NCI-H146 (cell line): Measurements from ENCODE around the gene TEAD3.
"Not testable (repeated sequence)": the region's sequence is repeated elsewhere in the genome, so short reads cannot be mapped to it uniquely, and the experiment has no call there.

ENCODE experiments used
- DNase-seq: peaks from one replicate; lab custom pipeline; 2025; lab: John Stamatoyannopoulos, UW

Gene TEAD3

DNA sequence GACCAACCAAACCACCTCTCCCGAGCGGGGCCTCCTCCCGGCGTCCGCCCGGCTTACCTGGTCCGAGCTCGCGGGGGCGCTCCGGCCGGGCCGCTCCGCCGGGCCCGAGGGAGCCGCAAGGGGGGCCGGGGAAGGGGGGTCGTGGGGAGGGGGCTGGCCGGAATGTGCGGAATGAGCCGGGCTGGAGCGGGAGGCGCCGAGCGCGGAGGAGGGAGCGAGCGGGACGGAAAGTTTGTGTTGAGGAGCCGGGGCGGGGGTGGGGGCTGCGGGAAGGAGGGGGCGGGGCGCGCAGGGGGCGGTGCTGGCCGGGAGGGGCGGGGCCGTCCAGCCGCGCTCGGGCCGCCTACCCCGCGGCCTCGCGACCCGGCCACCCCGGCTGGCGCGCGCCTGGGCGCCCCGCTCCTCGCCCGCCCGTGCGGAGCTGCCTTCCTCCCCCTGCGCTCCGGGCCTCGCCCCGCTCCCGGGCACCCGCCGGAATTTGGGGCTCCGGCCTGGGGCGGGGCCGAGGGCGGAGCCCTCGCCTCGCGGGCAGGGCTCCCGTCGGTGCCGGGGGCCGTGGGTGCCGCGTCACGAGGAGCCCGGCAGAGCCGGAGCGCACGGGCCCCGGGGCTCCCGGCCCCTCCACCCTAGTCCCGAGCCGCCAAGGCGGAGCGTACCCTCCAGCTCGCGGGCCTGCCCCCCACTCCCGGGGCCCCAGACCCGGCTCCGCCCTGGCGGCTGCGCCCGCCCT, at the start of gene TEAD3:
Gene TEAD3 (minus strand): TSS at position 239 of the 730 bp plus-strand sequence.
- DNase-seq, result peak; percentile 45

DNA sequence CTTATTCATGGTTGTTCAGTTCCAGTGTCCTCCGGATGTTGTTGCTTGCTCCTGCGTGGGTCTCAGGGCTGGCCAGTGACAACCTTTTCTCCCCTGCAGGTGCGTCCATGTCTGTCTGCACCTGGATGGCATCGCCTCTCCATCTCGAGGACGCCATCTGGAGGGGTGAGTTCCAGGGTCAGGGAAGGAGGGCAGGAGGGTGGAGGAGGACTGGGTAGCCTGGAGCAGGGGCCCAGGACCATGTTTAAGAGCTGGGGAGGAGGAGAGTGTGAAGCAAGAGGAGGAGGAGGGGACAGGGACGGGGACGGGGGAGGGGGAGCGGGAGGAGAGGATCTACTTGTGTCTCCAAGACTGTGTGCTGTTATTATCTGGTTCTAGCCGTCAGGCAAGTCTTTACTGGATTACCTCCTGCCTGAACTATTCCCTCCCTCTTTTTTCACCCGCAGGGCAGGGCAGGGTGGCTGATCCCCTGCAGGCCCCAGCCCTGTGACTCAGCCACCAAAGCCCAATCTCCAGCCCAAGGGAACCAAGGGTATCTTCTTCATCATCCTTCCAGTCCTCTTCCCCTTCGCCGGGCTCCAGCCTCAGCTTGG, 48.0 kb upstream of the TEAD3 start:
- peak; percentile 54 for DNase-seq

DNA sequence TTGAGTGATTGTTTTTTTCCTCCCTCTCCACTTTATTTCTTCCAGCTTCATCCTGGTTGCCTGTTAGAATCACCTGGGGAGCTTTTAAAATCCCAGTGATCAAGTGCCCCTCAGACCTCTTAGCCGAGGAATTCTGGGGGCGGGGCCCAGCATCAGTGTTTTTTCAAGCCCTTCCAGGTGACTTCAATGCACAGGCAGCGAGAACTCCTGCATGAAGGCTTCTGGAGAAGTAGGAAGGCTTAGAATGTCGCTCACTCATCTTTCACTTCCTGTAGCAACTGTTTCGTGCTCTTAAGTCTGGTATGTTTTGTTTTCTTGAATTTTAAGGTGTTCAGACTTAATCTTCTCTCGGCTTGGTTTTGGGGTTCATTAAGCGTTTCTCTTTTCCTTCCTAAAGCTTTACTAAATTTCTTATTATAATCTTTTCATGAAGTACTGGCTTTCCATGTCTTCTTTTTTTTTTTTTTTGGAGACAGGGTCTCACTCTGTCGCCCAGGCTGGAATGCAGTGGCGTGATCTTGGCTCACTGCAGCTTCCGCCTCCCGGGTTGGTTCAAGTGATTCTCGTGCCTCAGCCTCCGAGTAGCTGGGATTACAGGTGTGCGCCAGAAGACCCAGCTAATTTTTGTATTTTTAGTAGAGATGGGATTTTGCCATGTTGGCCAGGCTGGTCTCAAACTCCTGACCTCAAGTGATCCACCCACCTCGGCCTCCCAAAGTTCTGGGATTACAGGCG, 46.7 kb upstream of the TEAD3 start:
- DNase-seq, result no peak

DNA sequence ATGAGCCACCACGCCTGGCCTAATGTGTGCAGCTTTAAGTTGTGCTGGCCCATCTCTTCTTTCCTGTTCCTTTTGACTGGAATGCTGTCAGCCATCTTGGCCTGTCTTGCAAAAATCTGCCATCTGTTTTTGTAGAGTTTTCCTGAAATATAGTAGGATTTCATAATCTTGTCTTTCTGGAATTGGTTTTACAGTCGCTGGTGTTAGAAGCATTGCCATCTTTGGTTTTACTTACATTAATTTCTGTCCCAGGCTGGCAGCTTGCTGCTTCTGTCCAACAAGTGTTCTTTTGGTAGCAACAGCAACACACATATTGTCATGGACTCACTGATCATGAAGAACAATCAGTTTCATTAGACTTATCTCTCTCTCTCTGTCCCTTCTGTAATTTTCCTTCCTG, 45.0 kb upstream of the TEAD3 start:
- DNase-seq, result no peak

DNA sequence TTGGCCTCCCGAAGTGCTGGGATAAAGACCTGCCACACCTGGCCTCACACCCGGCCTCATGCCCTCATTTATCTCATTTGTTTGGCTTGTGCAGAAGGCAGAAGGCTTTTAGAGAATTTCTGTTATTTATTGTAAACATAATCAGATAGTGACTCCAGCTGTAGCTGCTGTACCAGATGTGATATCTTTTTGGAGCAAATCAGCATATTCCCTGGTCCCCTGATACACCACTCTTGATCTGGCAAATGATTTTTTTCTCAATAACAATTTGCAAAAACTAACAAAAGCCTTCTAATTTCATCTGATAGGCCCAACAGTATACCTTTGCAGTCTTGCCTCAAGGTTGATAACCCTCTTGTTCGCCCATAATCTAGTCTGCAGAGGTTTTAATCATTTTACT, 42.3 kb upstream of the TEAD3 start:
- no peak for DNase-seq

DNA sequence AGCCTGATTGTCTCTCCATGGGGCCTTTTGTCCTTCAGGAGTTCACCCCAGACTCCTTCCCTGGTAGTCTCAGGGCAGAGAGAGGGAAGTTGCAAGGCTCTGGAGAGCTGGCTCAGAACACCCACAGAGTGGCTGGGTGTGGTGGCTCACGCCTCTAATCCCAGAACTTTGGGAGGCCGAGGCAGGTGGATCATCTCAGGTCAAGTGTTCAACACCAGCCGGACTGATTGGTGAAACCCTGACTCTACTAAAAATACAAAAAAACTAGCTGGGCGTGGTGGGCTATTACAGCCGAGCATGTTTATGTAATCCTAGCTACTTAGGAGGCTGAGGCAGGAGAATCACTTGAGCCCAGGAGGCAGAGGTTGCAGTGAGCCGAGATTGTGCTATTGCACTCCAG, 39.0 kb upstream of the TEAD3 start:
- not testable (repeated sequence) for DNase-seq

DNA sequence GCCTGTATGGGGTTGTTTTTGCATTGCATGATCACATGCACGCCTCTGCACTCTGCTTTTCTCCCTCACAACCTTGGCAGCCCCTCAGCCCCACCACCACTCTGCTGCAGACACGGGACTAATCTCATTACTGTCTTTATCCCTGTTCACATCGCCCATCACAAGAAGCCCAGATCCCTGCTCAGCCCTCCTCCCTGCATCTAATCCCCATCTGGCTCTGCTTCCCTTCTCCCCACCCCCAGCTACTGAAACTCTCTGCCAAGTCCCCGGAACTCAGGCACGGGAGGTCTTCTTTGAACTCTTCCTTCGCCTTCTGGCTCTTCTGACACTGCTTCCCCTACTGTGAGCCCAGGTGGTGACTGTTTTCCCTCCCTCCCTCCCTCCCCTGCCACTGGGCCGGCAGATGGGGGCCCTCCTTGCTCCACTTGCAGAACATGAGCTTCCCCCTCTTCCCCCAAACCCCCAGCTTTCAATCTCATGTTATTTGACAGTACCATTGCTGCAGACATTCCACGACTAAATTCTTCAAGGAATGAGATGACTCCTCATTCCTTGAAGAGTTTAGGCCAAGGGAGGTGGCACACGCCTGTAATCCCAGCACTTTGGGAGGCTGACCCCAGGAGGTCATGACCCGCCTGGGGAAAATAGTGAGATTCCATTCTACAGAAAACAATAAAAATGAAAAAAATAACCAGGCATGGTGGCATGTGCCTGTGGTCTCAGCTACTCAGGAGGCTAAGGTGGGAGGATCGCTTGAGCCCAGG, 37.7 kb upstream of the TEAD3 start:
- DNase-seq, result no peak

DNA sequence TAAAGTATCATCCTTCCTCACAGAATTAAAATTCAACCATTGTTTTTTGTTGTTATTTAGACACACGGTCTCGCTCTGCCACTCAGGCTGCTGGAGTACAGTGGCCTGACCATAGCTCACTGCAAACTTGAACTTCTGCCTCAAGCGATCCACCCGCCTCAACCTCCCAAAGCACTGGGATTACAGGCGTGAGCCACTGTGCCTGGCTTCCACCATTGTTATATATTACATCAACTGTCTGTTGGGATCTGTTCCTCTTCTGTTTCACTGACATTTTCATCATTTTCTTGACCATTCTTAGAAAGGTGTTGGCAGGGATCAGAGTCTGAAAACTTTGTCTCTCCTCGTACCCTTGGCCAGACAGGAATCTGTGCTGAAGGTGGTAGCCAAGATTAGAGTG, 37.1 kb upstream of the TEAD3 start:
- no peak for DNase-seq

DNA sequence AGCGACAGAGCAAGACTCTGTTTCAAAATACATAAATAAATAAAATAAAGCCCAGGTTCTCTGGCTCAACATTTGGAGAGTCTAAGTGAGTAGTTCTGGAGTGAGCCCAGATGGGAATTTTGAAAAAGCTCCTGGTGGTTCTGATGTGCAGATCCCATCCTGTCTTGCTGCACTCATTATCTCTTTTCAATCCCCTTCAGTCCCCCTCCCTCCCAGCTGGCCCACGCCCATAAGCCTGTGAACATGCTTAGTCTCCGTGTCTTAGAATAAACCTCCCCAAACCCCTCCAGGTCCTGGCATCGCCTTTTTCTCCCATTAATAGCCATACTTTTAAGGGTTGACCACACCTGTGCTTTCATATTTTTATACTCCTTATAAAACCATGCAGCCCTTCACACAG, 35.2 kb upstream of the TEAD3 start:
- DNase-seq, result no peak

DNA sequence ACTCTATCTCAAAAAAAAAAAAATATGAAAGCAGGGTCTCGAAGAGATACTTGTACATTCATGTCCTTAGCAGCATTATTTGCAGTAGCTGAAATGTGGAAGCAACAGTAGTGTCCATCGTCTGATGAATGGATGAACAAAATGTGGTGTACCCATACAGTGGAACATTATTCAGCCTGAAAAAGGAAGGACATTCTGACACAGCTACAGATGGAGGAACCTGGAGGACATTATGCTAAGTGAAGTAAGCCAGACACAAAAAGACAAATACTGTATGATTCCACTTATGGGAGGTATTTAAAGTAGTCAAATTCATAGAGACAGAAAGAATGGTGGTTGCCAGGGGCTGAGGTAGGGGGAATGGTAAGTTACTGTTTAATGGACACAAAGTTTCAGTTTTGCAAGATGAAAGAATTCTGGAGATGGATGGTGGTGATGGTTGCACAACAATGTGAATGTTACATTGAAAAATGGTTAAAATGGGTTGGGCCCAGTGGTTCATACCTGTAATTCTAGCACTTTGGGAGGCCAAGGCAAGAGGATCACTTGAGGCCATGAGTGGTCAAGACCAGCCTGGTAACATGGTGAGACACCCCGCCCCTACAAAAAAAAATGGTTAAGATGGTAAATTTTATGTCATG, 27.6 kb upstream of the TEAD3 start:
- no peak for DNase-seq

DNA sequence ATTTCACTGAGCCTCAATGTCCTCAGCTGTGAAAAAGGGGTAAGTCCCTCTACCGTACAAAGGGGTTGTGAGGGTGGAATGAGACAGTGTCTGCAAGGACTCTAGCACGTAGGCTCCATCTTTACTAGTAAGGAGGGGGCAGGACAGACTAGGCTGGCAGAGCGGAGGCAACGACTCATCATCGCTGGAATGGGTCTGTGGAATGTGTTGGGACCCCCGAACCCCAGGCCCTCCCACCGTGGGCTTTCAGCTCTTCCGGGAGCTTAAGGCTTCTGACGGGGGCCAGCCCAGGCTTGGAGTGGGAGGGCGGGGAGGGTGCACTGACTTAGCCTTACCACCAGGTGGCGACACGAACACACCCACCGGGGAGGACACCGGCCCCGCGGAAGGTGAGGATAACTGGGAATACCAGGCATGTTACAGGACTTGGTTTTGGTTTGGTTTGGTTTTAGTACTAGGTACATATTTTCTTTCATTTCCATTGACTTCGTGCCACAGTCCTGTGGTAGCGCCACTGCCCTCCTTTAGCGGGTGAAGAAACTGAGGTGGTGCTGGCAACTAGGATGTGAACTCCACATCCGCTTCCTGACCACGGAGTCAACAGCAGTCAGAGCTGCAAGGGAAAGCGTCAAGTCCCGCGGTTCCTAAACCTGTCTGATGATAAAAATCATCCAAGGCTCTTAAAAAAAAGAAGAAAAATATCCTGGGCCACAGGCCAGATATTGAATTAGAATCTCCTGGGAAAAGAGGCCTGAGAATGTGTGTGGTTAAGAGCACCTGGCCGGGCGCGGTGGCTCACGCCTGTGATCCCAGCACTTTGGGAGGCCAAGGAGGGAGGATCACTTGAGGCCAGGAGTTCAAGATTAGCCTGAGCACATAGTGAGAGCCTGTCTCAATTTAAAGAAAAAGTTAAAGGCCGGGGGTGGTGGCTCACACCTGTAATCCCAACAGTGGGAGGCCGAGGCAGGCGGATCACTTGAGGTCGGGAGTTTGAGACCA, 26.1 kb upstream of the TEAD3 start:
- DNase-seq, result peak; percentile 63

DNA sequence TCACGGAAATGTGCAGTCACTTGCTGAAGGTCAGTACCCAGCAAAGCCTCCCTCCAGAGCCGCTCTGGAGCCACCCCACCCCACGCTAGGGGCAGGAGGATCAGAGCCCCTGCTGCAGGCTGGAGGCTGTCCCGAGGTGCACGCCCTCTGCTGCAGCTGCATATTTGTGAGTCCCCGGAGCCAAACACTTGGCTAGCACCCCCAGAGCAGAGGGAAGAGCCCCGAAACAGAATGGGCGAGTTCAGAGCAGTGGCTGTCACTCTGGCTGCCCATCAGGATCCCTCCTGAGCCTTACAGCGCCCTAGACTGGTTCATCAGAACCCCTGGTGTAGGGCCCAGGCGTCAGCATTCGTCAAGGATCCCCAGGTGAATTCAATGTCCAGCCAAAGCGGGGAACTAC, 25.3 kb upstream of the TEAD3 start:
- no peak for DNase-seq

DNA sequence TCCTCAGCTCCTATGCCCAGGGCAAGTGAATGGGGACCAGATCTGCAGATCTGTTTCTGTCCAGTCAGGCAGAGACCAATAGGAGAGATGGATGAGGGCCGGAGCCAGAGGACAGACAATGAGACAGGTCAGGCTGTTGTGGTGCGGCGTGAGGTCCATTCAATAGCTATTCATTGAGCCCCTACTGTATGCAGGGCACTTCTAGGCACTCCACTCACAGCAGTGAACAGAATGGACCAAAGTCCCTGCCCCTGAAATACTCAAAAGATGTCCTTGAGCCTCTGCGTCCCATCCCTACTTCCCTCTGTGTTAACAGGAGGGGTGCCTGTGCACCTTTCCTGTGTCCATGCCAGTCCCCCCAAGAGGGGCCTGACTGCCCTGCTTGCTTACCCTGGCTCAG, 24.4 kb upstream of the TEAD3 start:
- no peak for DNase-seq

DNA sequence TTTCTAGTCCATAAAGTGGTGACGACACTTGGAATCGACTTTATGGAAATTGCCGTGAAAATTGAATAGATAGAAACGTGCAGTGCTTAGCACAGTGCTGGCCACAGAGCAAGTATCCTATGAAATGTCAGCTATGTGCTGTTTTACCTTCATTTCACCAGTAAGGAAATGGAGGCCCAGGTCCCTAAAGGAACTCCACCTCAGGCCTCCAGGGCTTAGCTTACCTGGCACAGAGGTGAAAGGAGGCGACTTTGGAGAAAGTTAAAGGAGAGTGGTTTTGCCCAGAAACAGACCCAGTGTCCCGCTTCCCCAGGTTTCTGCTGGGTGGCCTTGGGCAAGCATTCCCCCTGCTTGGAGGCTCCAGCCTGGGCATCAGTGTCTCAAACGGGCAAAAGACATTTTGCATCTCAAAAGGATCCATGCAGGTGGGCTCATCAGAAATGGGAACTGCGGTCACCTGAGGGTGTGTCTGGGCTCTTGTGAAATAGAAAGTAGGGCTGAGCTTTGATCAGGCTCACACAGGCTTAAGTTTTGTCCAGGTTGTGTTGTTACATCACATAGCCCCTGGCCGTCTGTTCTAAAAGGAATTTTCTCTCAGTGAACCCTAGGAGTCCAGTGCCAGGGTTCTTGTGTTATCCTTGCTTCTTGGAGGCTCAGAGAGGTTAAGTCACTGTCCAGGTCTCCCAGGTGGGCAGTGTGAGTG, 22.6 kb upstream of the TEAD3 start:
- DNase-seq, result no peak

DNA sequence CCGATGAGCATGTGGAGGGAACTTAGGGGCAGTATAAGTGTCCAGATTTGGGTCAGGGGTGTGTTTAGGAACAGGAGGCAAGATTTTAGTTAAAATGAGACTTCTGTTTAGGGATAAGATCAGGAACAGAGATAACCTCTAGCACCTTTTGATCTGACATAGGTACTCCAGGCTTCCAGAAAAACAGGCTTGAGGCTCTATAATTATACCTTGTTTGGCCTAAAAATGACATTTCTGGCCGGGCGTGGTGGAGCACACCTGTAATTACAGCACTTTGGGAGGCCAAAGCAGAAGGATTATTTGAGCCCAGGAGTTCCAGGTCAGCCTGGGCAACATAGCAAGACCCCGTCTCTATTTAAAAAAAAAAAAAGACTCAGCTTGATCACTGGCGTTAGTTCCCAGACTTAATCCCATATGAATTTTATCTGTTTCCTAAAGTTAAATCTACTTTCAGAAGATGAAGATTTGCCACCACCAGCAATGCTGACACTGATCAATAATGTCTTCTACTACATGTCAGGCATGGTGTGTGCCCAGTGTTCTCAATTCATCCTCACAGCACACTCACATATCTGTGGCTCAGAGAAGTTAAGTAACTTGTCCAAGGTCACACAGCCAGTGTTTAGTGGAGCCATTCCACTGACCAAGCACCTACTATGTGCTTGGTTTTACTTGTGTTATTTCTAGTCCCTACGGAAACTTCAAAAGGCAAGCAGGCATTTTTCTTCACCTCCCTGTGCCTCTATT, 21.9 kb upstream of the TEAD3 start:
- DNase-seq, result no peak

DNA sequence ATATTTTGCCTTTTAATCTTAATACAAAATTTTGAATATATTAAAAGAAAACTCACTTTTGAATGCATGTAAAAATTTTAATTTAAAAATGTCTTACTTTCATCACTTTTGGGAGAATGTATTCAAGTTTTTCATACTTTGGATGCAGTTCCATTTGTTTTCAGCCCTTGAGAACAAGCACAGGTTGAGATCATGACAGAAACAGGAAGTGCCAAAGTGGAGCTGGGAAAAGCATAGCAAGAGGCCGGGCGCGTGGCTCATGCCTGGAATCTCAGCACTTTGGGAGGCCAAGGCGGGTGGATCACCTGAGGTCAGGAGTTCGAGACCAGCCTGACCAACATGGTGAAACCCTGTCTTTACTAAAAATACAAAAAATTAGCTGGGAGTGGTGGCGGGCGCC, 21.1 kb upstream of the TEAD3 start:
- not testable (repeated sequence) for DNase-seq

DNA sequence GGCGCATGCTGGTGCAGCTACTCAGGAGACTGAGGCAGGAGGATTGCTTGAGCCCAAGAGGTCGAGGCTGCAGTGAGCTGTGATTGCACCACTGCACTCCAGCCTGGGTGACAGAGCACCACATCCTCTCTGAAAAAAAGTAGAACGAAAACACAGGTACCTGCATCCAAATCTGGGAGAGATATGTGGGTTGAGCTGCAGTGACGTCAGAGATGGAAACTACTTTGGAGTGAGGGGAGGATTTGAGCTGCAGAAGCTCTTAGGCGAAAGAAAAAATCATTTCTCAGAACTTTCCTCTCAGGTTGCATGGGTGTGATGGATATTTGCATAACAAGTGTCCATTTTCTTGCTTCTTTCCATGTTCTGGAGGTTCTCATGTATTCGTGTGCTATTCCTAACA, 19.8 kb upstream of the TEAD3 start:
- DNase-seq, result no peak

DNA sequence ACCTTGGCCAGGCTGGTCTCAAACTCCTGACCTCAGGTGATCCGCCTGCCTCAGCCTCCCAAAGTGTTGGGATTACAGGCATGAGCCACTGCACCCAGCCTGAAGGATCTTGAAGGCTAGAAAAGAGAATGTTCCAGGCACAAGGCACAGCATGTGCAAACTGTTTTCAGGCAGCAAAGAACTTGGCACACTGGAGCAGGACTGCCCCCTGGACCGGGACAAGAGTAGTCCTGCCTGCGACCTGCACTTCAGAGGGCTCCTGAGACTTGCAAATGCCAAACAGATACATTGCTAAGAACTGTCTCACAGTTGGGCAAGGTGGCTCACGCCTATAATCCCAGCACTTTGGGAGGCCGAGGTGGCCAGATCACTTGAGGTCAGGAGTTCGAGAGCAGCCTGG, 19.1 kb upstream of the TEAD3 start:
- DNase-seq, result not testable (repeated sequence)

DNA sequence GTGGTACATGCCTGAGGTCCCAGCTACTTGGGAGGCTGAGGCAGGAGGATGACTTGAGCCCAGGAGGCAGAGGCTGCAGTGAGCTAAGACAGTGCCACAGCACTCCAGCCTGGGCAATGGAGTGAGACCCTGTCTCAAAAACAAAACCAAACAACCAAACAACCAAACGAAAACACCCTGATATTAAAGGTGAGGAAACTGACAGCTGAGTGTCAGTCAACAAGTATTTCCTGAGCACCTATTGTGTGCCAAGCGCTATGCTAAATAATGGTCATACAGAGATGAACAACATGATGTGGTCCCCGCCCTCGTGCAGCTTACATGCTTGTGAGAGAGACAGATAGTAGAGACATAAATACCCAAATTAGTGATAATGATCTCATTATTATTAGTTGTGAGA, 17.7 kb upstream of the TEAD3 start:
- DNase-seq, result no peak
